ENCODE results near the gene VPS33A.
A peak's percentile ranks its signal among the peaks of the same experiment; 100 is the strongest.
"Not testable (repeated sequence)": the region's sequence is repeated elsewhere in the genome, so short reads cannot be mapped to it uniquely, and the experiment has no call there.

Gene VPS33A

DNA sequence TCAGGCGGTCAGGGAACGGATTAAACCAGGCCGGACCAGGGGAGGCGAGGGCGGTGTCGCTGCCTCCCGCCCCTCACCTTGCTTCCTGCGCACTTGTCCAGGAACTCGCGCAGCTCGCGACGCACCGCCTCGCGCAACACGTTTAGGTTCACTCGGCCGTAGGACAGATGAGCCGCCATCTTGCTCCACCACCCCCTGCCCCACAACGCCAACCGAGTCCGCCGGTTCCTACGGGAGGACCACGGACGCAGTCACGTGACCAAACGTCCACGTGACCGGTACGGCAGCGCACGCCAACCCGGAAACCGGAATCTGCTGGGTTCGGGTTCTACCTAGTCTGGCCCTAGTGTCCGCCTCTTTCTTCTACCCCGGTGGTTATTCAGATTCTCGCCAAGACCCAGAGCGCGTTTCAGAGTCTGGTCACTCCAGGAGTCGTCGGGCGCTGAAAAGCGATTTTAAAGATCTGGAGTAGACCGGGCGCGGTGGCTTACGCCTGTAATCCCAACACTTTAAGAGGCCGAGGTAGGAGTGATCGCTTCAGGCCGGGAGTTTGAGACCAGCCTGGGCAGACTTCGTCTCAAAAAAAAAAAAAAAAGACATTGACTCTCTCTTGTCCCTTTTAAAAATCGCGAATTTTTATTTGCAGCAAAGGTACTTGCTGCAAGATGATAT is at the start of gene VPS33A:
Gene VPS33A, minus strand, starts transcription at position 265 of the 672 bp plus-strand sequence. Its CDS starts 86 bp downstream, at position 179.
- DNase-seq: peak; percentile 98

DNA sequence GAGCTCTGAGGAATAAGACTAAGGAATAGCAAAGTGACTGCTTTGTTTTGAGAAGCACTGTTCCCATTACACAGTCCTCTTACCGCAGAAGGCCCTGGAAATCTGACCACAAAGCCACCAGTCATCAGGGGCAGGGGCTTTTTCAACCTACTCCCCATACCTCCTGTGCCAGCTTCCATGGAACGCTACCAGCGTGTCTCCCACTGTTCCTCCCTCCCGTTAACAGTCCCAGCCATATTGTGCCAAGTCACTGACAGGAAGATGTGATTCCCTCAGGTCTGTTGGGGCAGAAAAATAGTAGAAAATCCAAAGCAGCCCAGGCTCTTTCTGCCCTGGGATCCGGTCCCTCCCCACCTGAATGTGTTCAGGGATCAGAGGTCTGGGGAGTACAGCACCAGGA is 46.6 kb upstream of the VPS33A start:
- DNase-seq: no peak

DNA sequence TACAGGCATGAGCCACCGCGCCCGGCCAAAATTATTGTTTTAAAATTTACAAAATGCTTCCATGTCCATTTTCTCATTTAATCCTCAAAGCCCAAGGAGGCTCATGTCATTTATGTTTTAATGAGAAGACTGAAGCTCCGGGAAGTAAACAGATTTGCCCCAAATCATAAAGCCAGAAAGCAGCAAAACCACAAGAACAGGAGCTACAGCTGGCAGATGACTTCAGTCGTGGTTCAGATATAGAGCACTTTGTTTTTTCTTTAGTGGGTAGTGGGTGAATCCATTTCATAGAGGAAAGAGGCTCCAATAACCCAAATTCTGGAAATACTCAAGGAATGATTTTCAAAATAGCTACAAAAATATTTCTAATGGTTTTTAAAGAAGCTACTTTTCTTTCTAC is 45.4 kb upstream of the VPS33A start:
- no peak for DNase-seq

DNA sequence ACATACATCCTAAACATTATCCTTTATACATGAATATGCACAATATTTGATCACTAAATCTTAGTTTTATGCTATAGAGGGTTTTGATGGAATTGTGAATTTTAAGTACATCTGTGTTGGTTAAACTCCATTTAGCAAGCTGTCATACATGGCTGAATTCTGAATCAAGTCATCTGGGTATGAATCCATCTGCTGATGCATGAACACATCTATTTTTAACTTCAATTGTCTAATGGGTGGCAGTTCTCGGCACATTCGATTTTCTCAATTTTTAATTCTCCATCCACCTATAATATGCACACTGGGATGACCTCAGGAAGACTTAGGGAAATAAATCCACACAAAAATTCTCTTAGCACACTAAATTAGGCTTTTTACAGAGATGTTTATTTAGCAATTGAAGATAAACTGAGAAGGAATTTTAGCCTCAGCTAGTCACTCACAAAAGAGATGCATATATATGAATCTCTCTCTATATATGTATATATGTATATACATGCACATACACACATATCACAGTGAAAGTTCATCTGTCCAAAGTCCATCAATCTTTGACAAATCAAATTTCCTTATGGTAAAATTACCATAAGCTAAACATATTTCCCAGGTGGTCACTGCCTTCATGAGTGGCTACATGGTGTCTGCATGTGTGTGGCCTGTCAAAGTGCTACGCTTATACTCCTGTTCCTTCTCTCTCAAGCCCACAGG is 44.5 kb upstream of the VPS33A start:
- DNase-seq: no peak

DNA sequence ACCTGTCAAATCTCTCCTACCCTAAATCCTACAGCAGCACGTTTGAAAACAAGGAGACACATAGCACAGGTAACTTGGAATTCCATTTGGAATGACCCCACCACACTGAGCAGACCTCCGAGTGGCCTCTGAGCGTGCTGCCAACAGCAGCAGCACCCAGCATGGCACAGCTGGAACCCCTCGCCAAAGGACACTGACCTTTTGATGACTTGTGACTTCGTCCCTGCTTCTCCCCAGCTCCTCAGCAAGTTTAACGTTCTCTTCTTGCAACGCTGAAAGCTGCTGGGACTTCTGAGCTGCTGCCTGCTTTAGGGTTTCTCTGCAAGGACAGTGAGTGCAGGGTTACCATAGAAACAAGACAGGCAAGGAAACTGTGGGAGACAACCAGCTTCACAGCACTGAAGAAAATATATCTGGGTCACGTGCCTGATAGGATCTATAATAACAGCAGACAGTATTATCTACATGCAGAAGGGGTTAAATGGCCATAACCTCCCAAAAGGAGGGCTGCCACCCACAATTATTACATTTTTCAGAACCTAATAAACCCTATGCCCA is 43.3 kb upstream of the VPS33A start:
- no peak for DNase-seq

DNA sequence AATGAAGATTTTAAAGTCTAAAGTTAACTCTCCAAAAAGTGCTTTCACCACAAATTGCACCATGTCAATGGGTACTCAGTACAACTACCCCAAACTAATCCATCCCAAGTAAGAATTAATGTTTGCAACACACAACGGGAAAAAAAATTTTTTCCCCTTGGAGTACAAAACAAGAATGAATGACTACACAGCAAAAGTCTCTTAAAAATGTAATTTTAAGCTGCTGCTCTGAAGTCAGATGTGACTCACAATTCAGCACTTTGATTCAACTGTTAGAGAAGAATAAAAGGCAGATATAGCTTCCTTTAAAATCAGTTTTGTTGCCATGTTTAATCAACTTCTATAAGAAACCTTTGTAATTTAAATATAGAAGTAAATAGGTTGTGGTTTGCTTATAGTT is 42.5 kb upstream of the VPS33A start:
- peak; percentile 16 for DNase-seq

DNA sequence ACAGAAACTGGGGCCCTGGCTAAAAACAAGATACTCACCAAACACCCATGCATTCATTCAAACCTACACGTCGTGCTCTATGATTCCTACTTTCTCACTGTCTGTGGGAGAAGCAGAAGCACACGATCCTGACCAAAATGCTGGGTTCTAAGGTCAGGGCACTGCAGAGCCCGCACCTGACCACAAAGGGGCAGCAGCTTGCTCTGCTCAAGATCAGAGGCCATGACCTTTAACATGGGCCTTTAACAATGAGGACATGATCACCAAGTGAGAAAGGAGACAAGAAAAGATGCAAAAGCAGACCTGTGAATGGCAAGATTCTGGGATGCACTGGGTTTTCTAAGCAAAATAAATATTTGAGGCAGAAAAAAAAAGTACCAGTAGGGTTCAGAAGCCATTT is 40.1 kb upstream of the VPS33A start:
- no peak for DNase-seq

DNA sequence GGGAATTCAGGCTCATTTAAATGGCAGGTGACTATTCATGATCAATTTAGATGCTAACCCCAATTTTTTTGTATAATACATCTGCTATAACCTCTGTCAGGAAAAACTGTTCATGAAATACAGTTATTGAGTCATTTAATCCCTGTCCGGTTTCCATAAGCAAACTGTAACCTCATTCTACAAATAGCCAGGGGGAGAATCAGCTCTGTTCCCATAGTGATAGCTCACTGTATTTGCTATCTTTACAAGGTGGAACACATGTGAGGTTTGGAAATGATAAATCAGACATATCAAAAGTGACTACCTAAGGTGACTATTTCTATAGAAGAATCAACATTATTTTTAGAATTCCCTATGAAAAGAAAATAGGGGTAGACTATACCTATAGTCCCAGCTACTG is 38.6 kb upstream of the VPS33A start:
- no peak for DNase-seq

DNA sequence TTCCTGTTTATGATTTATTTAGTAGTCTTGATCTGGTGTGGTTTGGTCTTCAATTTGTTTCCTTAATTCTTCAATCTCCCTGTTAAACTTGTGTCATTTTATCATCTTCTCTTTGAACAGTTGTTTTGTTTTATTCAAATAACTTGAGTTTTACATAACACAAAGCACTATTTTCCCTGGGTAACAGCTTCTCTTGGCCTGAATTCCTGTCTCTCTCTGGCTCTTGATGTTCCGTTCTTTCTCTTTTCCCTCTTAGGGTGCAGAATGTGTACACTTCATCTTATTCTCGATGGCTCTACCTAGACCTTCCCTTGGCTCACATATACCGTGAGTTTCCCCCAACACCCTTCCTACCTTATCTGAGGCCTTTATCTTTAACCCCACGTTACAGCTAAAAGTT is 36.8 kb upstream of the VPS33A start:
- DNase-seq: no peak

DNA sequence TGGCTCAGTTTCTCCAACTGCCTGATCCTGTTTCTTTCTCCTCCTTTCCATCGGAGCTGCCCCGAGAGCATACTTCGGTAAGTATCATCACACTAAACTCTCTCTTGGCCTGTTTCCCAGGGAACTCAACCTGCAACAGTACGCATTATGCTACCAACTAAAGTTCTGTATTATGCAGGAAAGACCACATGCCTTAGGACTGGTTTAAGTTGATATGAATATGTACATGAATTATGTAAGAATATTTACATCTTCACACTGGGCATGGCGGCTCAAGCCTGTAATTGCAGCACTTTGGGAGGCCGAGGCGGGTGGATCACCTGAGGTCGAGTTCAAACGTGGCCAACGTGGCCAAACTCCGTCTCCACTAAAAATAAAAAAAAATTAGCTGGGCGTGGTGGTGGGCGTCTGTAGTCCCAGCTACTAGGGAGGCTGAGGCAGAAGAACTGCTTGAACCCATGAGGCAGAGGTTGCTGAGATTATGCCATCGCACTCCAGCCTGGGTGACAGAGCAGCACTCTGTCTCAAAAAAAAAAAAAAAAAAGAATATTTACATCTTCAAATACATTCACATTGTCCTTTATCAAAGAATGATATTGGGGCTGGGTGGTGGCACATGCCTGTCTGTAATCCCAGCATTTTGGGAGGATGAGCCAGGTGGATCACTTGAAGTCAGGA is 31.9 kb upstream of the VPS33A start:
- DNase-seq: no peak

DNA sequence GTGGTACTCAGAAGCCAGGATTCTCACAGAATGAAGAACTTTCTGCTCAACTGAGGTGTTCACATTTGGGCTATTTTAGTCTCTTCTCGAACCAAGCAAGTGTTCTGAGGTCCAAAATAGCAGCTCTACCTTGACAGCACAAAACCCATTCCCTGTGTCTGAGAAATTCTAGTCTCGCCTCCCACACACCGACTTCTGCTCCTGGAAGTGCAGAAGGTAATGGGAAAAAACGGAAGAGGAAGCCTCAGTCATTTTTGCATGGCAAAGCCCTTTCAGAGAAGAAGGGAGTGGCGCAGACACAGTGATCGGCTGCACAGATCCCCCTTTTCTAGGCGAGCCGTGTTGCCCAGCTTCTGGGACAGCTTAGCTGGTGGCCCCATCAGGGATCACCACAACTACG is 31.2 kb upstream of the VPS33A start:
- no peak for DNase-seq

DNA sequence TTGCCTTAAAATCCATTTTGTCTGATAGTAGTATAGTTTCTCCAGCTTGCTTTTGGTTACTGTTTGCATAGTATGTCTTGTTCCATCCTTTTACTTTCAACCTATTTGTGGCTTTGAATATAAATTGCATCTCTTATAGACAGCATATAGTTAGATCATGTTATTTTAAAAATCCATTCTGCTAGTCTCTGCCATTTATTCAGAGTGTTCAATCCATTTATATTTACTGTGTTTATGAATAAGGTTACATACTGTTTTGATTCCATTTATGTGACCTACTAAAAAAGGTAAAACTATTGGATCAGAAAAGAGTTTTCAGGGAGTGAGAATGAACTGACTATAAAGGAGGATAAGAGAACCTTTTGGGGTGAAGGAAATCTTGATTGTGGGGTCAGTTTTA is 29.6 kb upstream of the VPS33A start:
- no peak for DNase-seq

DNA sequence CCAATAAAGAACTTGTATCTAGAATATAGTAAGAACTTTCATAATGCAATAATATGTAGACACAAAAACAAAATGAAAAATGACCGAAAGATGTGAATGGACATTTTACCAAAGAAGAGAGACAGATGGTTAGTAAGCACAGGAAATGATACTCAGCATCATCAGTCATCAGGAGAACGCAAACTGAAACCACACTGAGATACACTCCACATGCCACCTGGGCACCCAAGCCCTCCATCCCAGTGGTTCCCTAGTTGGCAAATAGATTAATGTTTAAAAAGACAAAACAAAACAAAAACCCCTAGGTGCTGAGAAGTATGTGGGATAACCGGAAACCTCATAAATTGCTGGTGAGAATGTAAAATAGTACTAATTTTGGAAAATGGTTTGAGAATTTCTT is 26.8 kb upstream of the VPS33A start:
- DNase-seq: no peak

DNA sequence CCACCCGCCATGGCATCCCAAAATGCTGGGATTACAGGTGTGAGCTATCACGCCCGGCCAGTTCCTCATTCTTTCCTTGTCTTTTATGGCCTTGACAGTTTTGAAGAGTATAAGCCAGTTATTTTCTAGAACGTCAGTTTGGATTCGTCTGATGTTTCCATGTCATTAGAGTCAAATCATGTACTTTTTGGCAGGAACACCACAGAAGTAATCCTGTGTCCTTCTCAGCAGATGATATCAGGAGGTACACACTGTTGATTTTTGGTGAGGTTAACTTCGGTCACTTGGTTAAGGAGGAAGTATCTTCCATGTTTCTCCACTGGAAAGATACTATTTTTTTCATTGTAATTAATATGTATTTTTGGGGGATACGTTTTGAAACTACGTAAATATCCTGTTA is 25.1 kb upstream of the VPS33A start:
- no peak for DNase-seq

DNA sequence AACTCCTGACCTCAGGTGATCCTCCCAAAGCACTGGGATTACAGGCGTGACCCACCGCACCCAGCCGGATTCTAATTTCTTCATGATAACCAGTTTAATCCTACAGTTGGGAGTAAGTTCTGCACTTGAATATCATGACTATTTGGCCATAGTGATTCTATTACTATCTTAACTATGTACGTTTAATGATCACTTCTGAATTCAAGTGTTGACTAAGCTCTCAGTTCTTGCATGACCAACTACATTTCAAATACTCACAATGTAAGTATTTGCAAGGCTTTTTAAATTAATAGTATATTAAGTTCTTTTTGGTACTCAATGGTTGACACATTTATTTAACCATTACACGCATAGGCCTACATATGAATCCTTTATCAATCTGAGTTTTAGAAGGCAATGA is 17.4 kb upstream of the VPS33A start:
- no peak for DNase-seq

DNA sequence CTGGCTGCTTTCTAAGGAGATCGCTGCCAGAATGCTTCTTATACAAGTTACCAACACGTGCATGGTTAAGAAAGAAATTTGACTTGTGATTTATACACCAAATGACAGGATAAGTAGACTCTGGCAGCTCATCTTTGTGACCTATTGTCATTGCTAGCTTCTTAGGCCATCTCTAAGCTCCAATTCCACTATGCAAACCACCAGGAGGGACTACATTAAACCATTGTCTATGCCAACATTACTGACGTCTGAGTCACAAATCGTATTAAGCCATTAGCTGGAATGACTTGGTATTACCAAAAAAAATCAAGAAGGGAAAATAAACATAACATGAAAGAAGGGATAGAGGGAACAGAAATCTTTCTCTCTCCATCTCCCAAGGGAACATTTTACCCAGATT is 15.8 kb upstream of the VPS33A start:
- peak; percentile 78 for DNase-seq

DNA sequence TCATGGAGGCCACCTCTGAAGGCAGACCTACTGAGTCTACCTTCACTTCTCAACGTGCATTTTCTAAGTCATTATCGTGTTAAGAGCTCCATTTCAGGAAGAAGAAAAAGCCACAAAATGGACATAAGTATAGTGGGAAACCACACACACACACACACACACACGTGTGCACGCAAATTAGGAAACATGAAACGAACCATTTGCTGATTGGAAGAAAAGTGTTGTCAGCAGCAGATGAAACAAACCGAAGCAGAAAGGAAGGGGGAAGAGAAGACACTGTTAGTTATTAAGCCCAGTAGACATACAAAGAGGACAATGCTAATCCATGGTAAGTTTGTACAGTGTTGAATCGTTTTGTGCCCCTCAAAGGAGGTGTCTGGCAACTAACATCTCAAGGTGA is 9.9 kb upstream of the VPS33A start:
- no peak for DNase-seq

DNA sequence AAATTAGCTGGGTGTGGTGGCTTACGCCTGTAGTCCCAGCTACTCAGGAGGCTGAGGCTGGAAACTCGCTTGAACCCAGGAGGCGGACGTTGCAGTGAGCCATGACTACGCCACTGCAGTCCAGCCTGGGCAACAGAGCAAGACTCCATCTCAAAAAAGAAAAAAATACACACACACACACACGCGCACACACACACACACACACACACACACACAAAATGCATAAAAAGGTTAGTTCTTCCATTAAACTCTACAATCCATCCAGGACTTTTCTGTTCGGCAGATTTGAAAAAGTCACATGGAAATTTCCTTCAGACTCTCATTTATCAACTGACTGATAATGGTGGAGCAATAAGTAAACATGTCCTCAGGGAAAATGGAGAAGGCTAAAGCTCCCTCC is 9.2 kb upstream of the VPS33A start:
- no peak for DNase-seq

DNA sequence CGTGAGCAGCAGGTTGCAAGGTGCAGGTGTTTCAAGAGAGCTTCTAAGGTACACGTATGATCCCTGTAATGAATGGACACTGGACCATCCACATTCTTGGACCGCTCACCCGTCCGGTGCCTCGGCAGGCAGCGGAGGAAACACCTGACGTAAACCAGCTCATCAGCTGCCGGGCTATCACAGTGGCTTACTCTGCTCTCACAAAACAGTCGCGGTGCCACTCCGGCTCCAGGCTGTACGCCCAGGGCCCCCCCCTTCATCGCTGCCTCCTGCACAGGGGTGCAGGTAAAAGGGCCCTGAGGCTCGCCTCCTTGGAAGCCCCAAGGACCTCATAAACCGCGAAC is 436 bp downstream of the VPS33A start:
- no peak for DNase-seq

DNA sequence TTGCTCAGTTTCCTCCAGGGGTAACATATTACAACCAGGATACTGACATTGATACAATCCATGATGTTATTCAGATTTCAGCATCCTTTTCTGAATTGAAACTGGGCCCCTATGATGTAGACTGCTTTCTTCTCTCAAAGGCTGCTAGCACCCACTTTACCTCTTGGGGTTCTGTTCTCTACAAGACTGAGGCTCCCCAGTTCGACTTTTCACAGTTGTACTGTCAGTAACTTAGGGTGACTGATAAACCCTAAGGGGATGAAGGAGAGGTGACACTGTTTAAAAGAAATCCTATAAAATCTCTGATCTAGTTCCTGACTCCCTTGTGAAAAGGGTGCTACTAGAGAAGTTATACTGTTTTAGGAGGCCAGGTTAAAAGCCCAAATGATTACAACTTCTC is 818 bp downstream of the VPS33A start:
- DNase-seq: no peak

DNA sequence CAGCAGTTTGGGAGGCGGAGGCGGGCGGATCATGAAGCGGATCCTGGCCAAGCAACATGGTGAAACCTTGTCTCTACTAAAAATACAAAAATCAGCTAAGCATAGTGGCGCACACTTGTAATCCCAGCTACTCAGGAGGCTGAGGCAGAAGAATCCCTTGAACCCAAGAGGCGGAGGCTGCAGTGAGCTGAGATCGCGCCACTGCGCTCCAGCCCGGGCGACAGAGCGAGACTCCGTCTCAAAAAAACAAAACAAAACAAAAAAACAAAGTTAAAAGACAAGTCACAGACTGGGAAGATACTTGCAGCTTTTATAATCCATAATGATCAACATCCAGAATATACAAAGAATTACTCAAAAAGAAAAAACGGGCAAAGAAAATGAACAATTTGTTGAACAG is 5.6 kb downstream of the VPS33A start:
- not testable (repeated sequence) for DNase-seq

DNA sequence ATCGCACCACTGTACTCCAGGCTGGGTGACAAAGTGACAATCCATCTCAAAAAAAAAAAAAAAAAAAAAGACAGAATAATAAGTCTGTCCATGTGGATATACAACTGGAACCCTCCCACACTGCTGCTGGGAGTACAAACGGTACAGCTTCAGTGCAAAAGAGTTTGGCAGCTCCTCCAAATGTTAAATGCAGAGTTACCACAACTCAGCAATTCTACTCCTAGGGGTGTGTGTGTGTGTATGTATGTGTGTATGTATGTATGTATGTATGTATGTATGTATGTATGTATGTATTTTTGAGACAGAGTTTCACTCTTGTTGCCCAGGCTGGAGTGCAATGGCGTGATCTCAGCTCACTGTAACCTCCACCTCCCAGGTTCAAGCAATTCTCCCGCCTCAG is 7.4 kb downstream of the VPS33A start:
- not testable (repeated sequence) for DNase-seq

DNA sequence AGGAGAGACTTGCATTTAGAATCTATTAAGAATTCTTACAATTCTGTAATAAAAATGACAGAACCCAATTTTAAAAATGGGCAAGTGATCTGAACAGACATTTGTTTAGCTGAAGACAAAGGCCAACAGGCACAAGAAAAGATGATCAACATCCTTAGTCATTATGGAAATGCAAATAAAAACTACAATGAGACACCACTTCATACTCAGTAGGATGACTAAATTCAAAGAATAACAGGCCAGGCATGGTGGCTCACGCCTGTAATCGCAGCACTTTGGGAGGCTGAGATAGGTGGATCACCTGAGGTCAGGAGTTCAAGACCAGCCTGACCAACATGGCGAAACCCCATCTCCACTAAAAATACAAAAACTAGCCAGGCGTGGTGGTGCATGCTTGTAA is 7.8 kb downstream of the VPS33A start:
- DNase-seq: not testable (repeated sequence)

DNA sequence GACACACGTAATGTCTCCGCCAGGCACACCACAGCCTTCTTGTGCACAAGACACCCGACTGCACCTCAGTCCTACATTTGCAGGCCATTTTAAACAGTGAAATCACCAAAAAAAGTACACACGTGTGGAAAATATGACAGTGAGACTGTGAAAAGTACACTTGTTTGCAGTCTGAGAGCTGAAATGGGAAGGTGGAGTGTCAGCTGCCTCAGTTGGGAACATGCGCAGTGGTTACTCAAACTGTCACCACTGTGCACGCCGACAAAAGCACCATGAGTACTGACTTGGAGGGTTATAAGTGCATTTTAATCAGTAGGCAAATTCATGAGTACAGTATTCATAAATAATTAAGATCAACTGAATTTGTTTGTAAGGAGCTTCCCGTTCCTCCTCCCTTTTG is 15.8 kb downstream of the VPS33A start:
- DNase-seq: no peak
